IMR-90 (cell line): Measurements from ENCODE around the gene C7orf57.

ENCODE experiments used
- CTCF ChIP-seq: conservative IDR thresholded peaks from 2 replicates; pipeline ENCODE4 v1.5.1; 2012; ENCODE audit warnings: mild to moderate bottlenecking, low read depth, low read length, improper control_type of control experiment
- NFE2L2 ChIP-seq: fragments of 150-350 bp; IDR thresholded peaks from 2 replicates; pipeline ENCODE4 v1.6.1; 2016; ENCODE audit warnings: low read depth, mild to moderate bottlenecking, low read length
- POLR2A ChIP-seq: IDR thresholded peaks from 2 replicates; pipeline ENCODE4 v1.6.1; 2012; ENCODE audit warnings: mild to moderate bottlenecking, low read depth, low read length
- RAD21 ChIP-seq: IDR thresholded peaks from 2 replicates; pipeline ENCODE4 v1.6.1; 2012; ENCODE audit warnings: low read length, improper control_type of control experiment
- RFX5 ChIP-seq: IDR thresholded peaks from 2 replicates; pipeline ENCODE4 v1.8.0; 2012; ENCODE audit warnings: low read depth, mild to moderate bottlenecking, low read length, moderate library complexity

- no peak for TF ChIP-seq POLR2A
- no peak for TF ChIP-seq CTCF
- TF ChIP-seq RAD21, result no peak
- no peak for TF ChIP-seq RFX5
- TF ChIP-seq NFE2L2, result no peak
These were observed 9.7 kb upstream of the C7orf57 start for GRCh38 chr7:48025624-48026023.
